HUDEP-2 (cell line): ENCODE measurements around the gene ZIC2.
A peak's percentile ranks its signal among the peaks of the same experiment; 100 is the strongest.
"Not testable (repeated sequence)": the region's sequence is repeated elsewhere in the genome, so short reads cannot be mapped to it uniquely, and the experiment has no call there.

Experiments
- DNase-seq, 76 experiments: peaks; one replicate each; lab custom pipeline; 2025; ENCODE audit not compliant: unreplicated experiment in 76 of 76; lab: John Stamatoyannopoulos, UW

The ZIC2 gene

DNA sequence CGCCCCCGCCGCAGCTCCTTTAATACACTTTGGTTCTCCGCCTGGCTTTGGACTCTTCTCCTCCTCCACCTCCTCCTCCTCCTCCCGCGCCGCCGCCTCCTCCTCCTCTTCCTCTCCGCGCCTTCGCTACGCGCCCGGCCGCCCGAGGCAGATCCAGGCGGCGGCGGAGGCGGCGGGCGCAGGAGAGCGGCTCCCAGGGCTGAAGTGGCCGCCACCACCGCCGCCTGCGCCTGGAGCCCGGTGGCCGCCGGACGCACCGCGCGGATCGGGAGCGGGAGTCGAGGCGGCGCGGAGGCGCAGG, at the start of gene ZIC2:
TSS of gene ZIC2 (plus strand) at position 50 of the 301 bp plus-strand sequence. CDS start 281 bp downstream, outside the sequence.
- peak in 14 of 76 experiments; percentile 11 to 71 (median 28) for DNase-seq

DNA sequence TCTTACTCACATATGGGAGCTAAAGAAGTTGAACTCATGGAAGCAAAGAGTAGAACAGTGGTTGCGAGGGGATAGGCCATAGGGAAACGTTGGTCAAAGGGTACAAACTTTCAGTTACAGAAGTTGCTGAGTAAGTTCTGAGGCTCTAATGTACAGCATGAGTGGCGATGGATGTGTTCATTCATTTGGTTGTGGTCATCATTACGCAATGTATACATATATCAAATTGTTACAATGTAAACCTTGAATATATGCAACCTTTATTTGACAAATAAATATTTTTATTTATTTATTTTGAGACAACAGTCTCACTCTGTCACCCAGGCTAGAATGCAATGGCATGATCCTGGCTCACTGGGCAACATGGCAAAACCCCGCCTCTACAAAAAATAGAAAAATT, 48.7 kb upstream of the ZIC2 start:
- DNase-seq = no peak

DNA sequence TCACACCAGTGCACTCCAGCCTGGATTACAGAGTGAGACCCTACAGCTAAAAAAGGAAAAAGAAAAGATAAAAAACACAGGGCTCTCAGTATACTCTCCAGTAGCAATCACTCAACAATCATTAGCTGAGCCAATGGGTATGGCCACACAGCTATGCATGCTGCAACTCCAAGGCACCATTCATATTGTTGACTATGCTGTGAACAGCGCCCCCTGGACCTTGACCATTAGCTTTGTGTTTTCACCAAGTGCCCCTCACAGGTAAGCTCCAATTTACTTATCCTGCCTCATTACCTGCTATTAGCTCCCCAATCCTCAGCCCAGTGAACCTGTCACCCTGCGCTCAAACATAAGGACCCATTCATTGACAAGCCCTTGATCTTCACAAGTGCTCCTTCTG, 45.8 kb upstream of the ZIC2 start:
- no peak for DNase-seq

DNA sequence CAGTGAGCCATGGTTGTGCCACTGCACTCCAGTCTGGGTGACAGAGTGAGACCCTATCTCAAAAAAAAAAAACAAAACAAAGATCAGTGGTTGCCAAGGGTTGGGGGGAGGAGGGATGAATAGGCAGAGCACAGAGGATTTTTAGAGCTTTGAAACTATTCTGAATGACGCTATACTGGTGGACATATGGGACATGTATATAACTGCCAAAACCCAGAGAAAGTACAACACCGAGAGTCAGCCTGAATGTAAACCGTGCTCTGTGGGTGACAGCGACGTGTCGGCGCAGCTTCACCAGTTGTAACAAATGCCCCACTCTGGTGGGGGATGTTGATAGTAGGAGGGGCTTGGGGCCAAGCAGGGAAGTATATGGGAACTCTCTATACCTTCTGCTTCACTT, 42.9 kb upstream of the ZIC2 start:
- no peak for DNase-seq

DNA sequence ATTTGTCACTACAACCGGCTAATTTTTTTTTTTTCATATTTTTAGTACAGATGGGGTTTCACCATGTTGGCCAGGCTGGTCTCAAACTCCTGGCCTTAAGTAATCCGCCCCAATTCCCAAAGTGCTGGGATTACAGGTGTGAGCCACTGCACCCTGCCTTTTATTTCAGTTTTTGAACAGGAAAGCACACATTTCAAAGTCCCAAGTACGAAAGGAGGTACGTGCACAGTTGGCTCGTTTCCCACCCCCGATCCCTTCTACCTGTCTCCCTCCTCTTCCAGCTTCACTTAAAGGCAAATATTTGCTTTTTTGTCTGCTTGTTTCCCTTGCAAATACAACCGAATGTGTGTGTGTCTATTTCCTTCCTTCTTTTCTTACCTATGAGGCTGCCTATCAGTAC, 40.5 kb upstream of the ZIC2 start:
- no peak for DNase-seq

DNA sequence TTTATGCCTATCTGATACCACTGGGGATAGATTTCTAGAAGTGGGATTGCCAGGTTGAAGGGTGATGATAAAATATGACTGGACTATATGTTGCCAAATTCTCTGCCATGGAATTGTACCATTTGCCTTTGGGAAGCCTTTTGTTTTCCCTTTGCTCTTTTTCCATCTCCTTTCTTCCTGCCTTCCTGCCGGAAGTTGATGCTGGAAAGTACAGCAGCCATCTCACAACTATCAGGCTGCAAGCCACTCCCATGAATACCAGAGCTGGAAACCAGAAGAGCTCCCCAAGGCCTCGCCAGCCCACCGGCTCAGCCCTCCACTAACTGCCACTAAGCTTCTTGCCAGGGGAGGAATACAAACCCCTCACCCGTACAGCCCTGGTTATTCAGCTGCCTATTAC, 39.7 kb upstream of the ZIC2 start:
- no peak for DNase-seq

DNA sequence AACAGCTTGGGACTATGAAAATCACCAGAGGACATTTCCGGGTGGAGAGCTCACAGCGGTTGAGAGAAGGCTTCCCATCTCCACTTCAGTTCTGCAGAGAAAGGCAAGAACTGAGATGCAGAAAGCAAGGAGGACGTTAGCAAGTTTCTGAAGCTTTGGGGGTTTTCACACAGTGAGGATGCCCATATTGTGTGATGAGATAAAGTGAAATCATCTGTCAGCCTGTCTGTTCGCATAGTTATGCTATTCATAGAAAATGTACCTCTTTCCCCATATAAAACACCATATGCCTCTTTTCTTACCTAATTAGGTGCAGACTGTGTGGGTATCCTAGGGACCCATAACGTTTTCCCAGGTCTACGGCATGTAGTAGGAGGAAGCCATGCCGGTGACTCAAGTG, 37.5 kb upstream of the ZIC2 start:
- no peak for DNase-seq

DNA sequence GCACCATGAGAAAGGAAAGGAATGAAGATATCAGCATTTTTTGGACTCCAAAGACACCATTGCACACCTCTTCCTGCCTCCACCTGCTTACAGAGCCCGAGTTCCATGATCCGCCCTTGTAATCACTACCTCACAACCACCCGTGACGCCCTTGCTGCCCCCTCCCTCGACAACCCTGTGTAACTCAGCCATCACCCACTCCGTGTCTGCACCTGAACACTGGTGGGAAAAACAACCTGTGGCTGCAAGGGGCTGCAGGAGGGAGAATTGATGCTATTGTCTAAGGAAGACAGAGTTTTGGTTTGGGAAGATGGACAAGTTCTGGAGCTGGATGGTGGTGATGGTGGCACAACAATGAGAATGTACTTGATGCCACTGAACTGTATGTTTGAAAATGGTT, 37.0 kb upstream of the ZIC2 start:
- no peak for DNase-seq

DNA sequence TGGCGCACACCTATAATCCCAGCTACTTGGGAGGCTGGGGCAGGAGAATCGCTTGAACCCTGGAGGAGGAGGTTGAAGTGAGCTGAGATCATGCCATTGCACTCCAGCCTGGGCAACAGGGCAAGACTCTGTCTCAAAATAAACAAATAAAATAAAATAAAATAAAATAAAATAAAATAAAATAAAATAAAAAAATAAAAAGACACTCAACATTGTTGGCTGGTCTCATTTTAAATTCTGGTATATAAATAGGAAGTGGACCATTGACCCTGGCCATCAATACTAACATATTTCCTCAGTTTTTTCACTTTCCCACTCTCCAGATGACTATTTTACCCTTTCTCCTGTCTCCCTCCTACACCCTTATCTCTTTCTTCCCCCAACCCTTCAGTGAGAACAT, 36.1 kb upstream of the ZIC2 start:
- DNase-seq = not testable (repeated sequence)

DNA sequence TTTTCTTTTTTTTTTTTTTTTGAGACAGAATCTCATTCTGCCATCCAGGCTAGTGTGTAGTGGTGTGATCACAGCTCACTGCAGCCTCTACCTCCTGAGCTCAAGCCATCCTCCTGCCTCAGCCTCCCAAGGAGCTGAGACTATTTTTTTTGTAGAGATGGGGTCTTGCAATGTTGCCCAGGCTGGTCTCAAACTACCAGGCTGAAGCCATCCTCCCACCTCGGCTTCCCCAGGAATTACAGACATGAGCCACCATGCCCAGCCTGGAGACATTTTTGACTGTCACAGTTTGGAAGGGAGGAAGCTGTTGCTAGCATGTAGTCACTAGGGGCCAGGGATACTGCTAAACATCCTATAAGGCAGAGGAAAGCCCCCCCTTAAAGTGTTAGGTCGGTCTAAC, 33.9 kb upstream of the ZIC2 start:
- no peak for DNase-seq

DNA sequence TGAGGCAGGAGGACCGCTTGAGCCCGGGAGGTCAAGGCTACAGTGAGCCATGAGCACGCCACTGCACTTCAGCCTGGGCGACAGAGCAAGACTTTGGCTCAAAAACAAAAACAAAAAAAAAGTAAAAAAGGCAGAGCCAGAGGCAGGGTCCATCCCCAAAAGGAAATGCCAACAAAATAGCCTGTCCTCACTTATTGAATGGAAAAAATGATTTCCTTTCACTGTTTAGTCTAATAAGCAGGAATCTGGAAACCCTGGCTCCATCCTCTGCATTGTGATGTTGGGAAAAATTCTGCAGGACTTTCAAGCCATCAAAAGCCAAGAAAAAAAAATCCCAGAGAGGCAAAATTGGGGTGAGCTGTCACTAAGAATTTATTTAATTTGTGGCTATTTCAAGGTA, 33.2 kb upstream of the ZIC2 start:
- no peak for DNase-seq

DNA sequence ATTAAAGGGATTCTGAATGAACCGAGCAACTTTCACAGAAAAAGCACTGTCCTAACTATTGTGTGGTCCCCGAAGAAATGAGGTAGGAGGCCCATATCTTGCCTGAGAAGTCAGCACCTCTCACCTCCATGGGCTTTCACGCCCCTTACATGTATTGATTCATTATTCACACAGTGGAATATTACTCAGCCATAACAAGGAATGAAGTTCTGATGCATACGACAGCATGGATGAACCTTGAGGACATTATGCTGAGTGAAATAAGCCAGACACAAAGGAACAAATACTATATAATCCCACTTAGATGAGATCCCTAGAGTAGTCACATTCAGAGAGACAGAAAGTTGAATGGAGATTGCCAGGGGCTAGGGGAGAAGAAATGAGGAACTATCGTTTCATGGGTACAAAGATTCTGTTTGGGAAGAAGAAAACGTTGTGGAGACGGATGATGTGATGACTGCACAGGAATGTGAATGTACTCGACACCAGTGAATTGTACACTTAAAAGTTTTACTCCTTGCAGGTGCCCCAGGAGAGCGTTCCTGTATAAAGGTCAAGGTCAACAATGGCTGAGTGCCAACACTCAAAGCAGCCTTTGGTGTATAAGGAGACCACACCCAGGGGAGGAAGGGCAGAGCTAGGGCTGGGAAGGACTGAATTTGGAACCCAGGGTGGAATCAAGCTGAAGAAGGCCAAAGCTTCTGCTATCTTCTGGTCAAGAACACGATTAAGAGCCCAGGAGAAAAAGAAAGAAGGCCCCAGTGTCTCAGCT, 32.5 kb upstream of the ZIC2 start:
- DNase-seq = no peak

DNA sequence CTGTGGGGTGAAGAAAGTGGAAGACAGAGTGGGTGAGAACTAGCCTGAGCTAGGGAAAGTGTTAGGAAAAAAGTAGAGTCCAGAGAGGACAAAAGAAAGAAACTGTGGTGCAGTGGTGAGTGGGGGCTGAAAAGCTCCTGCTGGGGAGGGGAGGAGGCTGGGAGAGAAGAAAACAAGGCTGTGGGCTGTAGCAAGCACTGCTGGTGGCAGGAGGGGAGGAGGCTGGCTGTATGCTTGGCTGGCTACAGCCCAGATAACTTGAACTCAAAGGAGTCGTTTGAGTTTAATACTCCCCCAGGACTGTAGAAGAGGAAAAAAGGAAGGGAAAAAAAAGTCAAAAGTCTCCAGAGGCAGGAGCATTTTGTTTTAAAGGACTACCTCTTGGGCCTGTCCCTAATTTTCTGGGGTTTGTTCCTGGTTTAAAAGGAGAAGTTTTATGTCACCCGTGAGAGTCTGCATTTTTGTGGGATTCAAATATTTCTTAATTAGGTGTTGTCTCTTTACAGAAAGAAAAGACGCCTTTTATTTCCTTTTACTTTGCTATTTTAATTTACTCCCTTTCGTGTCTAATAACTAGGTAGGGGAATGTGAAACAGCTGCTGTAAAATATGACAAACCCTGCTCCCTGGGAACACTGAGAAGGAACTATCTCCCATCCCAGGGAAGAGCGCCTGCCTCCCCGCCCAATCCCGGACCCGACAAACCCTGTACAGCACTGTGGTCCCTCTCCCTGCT, 31.7 kb upstream of the ZIC2 start:
- no peak for DNase-seq

DNA sequence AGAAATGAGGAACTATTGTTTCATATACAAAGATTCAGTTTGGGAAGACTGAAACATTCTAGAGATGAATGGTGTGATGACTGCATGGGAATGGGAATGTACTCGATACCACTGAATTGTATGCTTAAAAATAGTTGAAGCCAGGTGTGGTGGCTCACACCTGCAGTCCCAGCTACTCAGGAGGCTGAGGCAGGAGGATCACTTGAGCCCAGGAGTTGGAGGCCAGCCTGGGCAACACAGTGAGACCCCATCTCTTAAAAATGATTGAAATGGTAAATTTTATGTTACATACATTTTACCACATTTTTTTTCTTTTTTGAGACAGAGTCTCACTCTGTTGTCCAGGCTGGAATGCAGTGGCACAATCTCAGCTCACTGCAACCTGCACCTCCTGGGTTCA, 29.9 kb upstream of the ZIC2 start:
- not testable (repeated sequence) for DNase-seq

DNA sequence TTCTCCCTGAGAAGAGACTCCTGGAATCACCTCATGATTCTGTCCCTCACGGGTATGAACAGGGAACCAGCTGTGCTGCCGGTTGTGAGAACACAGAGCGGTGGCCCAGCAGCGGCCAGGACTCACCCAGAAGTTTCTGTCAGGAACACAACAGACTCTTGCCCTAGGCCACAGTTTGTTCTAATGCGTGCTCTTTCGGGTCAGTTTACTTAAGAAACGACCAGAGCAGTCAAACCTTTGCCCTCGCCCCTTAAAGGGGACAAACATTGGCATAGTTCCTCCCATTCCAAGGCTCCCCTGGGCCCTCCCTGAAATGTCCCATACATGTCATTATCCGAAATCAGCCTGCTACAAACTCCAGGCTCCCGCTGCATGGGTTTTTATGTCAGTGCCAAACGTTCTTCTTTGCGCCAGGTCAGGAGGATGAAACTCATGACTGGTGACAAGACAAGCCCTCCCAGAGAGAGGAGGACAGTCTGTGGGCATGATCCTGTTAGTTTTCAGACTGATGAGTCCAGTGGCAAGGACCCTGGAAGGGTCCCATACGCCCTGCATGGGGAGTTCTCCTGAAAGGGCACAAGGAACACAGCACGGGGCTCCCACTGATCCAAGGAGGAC, 28.3 kb upstream of the ZIC2 start:
- no peak for DNase-seq

DNA sequence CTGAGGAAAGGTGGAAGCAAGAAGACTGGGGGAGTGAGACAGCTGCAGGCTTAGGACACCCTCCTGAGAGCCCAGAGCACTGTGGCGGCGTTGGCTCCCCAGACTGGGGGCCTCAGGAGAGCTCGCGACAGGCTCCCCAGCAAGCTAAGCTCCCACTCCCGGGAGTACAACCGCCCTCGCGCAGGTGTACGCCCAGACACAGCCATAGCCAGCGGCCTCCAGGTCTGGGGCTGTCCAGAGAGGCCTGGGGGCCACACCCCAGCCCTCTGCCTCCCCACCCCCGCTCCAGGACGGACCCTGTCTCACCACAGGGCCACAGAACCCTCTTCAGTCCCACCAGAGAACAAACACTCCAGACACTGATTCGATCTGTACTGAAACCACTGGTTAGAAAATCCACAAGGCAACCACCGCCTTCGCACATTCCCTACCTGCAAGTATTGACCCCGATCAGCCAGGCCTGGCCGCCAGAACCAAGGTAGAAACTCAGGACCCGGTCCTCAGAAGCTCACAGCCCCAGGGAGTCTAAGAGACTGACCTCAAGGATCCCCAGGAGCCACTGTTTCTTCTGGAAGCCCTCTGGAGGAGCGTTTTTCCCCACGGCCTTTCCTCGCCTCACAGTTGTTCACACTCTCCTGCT, 26.4 kb upstream of the ZIC2 start:
- no peak for DNase-seq

DNA sequence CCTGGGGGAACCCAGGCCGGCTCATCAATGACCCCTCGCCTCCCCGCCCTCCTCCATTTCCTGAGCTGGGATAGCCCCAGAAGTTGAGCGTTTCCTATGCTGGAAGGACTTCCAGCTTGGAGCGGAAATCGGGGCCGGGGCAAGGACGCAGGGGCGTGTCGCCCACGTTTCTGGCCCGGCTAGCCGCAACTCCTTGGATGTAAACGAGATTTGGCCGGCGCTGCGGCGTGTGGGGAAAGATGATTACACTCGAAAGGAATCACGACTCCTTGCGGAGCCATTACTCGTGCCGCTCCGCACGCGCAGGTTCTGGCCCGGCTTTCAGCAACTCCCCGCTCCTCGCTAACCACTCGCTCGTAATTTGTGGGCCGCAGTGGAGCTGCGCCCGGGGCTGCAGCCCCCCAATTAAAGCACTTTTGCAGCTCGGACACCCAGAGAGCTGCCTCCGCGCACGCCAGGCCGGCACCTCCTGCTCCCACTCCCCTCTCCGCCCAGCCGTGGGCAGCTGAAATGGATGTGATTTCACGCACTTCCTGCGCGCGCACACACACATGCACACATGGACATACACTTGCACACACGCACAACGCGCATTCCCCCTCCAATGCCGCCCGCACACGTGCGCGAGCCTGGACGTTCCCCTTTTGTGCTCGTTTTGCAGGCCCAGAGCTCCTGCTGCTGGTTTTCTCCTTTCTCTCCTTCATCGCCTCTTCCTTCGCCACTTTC, 25.7 kb upstream of the ZIC2 start:
- no peak for DNase-seq

DNA sequence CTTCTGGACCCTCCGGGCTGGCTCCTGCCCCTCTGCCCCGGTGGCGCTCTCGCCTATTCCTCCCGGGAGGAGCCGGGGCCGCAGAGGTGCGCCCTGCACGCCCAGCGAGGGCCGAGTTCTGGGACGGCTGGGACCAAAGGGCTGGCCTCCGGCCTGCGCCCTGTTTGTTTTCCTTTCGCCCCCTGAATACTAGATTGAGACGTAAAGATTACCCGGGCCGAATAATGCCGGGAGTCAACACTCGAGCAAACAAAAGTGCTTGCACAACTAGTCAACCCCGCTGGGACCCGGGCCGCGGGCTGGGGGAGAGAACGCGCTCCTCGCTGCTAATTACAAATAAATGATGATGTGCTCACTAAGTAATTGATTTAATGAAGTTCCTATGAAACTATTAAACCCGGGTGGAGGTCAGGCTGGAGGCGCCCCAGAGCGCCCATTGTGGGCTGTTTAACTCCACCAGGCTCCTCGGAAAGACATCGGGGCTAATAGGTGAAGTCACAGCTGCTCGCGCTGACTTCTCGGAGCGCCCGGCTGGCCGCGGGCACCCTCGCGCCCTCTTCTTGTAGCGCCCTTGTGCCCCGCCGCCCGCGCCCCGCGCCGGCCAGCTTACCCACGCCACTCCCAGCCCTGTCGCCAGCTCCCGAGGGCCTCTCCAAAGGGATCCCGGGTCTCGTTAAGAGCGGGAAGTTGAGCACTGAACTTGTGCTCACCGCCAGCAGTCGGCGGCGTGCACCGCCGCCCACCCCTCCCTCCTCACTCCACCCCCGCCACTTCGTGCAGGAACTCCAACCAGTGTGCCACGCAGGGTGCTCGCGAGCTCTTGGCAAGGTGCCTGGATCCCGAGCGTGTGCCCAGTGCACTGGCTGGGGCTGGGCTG, 24.9 kb upstream of the ZIC2 start:
- DNase-seq = no peak

DNA sequence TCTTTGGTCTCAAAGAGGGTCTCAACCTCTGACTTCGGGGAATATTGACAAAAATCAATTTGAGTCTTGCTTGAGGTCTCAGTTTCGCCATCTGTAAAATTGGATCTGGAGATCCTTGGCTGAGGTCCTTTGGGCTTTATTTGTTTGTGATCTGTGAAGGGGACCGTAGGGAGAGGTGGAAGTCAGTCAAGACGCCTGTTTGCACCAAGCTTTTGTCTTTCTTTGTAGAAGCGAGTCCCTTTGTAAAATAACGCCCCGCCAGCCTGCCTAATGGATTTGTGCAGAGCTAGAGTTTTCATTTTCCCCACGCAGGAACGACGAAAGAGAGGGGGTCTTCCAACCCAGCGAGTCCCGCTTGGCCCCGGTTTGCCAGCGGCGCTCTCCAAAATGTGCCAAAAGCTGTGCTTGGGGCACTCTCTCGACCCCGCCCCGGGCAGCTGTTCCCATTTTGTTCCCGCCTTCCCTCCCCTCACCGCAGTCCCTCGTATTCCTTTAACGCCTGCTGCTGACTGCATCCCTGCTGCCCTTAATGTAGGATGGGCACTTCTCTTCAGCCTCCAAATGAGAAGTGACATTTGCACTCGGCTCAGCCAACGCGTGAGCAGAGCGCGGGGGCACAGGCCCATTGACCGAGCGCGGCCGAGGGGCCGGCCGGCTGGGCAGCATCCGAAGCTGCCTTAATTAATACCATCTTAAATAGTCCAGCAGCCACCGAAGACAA, 23.0 kb upstream of the ZIC2 start:
- no peak for DNase-seq
